Mesenchymal stem cell (in vitro differentiated cells and primary cell): ENCODE measurements around the gene USP7.

Experiments used
- DNase-seq: peaks from one replicate; pipeline ENCODE4 v3.0.0-alpha.2; 2013
- H2AFZ ChIP-seq: one replicate; pipeline ENCODE4 v1.6.1; 2013; ENCODE audit warnings: low read depth, mild to moderate bottlenecking, control low read depth, inconsistent platforms, low read length, moderate library complexity
- H2AK5ac ChIP-seq: 2 replicates; pipeline ENCODE4 v1.6.1; 2013; ENCODE audit warnings: low read length, moderate library complexity, mild to moderate bottlenecking, inconsistent platforms; ENCODE audit not compliant: severe bottlenecking
- H2BK120ac ChIP-seq: one replicate; pipeline ENCODE4 v1.6.1; 2013; ENCODE audit warnings: low read depth, mild to moderate bottlenecking, inconsistent platforms, low read length, moderate library complexity
- H2BK12ac ChIP-seq, 2 experiments: one replicate each; pipeline ENCODE4 v1.6.1; 2013; ENCODE audit warnings: inconsistent platforms in 2 of 2, low read length in 2 of 2, mild to moderate bottlenecking in 2 of 2, moderate library complexity in 2 of 2, control low read depth in 1 of 2
- H2BK15ac ChIP-seq: one replicate; pipeline ENCODE4 v1.6.1; 2013; ENCODE audit warnings: mild to moderate bottlenecking, low read depth, inconsistent platforms; ENCODE audit not compliant: poor library complexity, severe bottlenecking
- H2BK5ac ChIP-seq: 2 replicates; pipeline ENCODE4 v1.6.1; 2013; ENCODE audit warnings: low read depth, mild to moderate bottlenecking, low read length, control low read depth, inconsistent platforms; ENCODE audit not compliant: poor library complexity, severe bottlenecking
- H3K14ac ChIP-seq, 2 experiments: one replicate each; pipeline ENCODE4 v1.6.1; 2013; ENCODE audit warnings: inconsistent platforms in 2 of 2, low read length in 2 of 2, control low read depth in 1 of 2, mild to moderate bottlenecking in 1 of 2, moderate library complexity in 1 of 2
- H3K18ac ChIP-seq, 2 experiments: one replicate each; pipeline ENCODE4 v1.6.1; 2013; ENCODE audit warnings: inconsistent platforms in 2 of 2, low read length in 2 of 2, control low read depth in 1 of 2, low read depth in 1 of 2, mild to moderate bottlenecking in 1 of 2
- H3K23ac ChIP-seq, 2 experiments: one replicate each; pipeline ENCODE4 v1.6.1; 2013; ENCODE audit warnings: inconsistent platforms in 2 of 2, low read length in 2 of 2, mild to moderate bottlenecking in 2 of 2, moderate library complexity in 2 of 2, control low read depth in 1 of 2
- H3K27ac ChIP-seq: 2 replicates; pipeline ENCODE4 v1.5.1; 2013; ENCODE audit warnings: mild to moderate bottlenecking, moderate library complexity, low read length, control low read depth, inconsistent platforms; ENCODE audit not compliant: poor library complexity, severe bottlenecking
- H3K27me3 ChIP-seq, 2 experiments: 2 replicates each; pipeline versions ENCODE4 v1.6.1 to v1.7.0; 2013; ENCODE audit warnings: low read length in 2 of 2, mild to moderate bottlenecking in 2 of 2, moderate library complexity in 2 of 2, control low read depth in 1 of 2, inconsistent platforms in 1 of 2; ENCODE audit not compliant: control insufficient read depth in 1 of 2, insufficient read depth in 1 of 2
- H3K36me3 ChIP-seq, 2 experiments: 2 replicates each; pipeline versions ENCODE4 v1.6.1 to v1.7.0; 2013; ENCODE audit warnings: low read length in 2 of 2, control low read depth in 1 of 2, inconsistent platforms in 1 of 2, low read depth in 1 of 2, mild to moderate bottlenecking in 1 of 2; ENCODE audit not compliant: insufficient read depth in 2 of 2, control insufficient read depth in 1 of 2
- H3K4ac ChIP-seq, 2 experiments: one replicate each; pipeline ENCODE4 v1.6.1; 2013; ENCODE audit warnings: inconsistent platforms in 2 of 2, low read length in 2 of 2, mild to moderate bottlenecking in 2 of 2, moderate library complexity in 2 of 2, control low read depth in 1 of 2, low read depth in 1 of 2
- H3K4me1 ChIP-seq: 2 replicates; pipeline ENCODE4 v1.6.1; 2013; ENCODE audit warnings: low read depth, low read length, control low read depth; ENCODE audit not compliant: control insufficient read depth, insufficient read depth
- H3K4me2 ChIP-seq: 2 replicates; pipeline ENCODE4 v1.6.1; 2013; ENCODE audit warnings: low read length, mild to moderate bottlenecking, inconsistent platforms; ENCODE audit not compliant: poor library complexity, severe bottlenecking
- H3K4me3 ChIP-seq, 2 experiments: 2 replicates each; pipeline versions ENCODE4 v1.5.1 to v1.7.0; 2013; ENCODE audit warnings: low read length in 2 of 2, mild to moderate bottlenecking in 2 of 2, control low read depth in 1 of 2, low read depth in 1 of 2; ENCODE audit not compliant: insufficient read depth in 1 of 2
- H3K79me1 ChIP-seq: replicated peaks from 2 replicates; pipeline ENCODE4 v1.6.1; 2013; ENCODE audit warnings: mild to moderate bottlenecking, control low read depth, low read length, inconsistent platforms; ENCODE audit not compliant: poor library complexity, severe bottlenecking
- H3K9ac ChIP-seq: 2 replicates; pipeline ENCODE4 v1.7.0; 2013; ENCODE audit warnings: mild to moderate bottlenecking, low read length, moderate library complexity
- H3K9me3 ChIP-seq: 2 replicates; pipeline ENCODE4 v1.7.0; 2013; ENCODE audit warnings: mild to moderate bottlenecking, low read length; ENCODE audit not compliant: control insufficient read depth
- H4K8ac ChIP-seq: one replicate; pipeline ENCODE4 v1.6.1; 2013; ENCODE audit warnings: inconsistent platforms, mild to moderate bottlenecking, low read length, moderate library complexity
- H4K91ac ChIP-seq: one replicate; pipeline ENCODE4 v1.6.1; 2013; ENCODE audit warnings: mild to moderate bottlenecking, low read length, inconsistent platforms
- WGBS: methylation state at CpG from one replicate; pipeline ENCODE4 v1.1.7; 2013; ENCODE audit warnings: mixed read lengths; 5-methylcytosine and 5-hydroxymethylcytosine counted together

The USP7 gene

GRCh38 chr16:8949536-8950418 lies 13.9 kb downstream of the USP7 start:
- no peaks in the 10 kb centered on the region for H3K9me3 ChIP-seq
- no peak overlapping the region for H3K4me2 ChIP-seq
- H3K23ac ChIP-seq: no peak overlapping the region
- H3K27me3 ChIP-seq: no peaks in the 10 kb centered on the region
- no peak overlapping the region for H4K91ac ChIP-seq
- no peak overlapping the region for H4K8ac ChIP-seq
- no peak overlapping the region for H2AFZ ChIP-seq
- peak overlapping the region; percentile 69 for H2AK5ac ChIP-seq
- WGBS: 84% methylated on average over 5 of the region's 6 CpGs
- peaks cover 35% of the 10 kb centered on the region for H3K4me1 ChIP-seq
- H2BK15ac ChIP-seq: no peak overlapping the region
- H3K79me1 ChIP-seq: no peaks in the 10 kb centered on the region
- no peaks in the 10 kb centered on the region for H3K36me3 ChIP-seq
- no peak overlapping the region for H3K4me3 ChIP-seq
- no peak overlapping the region for H3K27ac ChIP-seq
- no peak overlapping the region for H3K18ac ChIP-seq
- no peak overlapping the region for H2BK12ac ChIP-seq
- H3K4ac ChIP-seq: no peak overlapping the region
- H2BK5ac ChIP-seq: no peak overlapping the region
- H3K9ac ChIP-seq: no peak overlapping the region
- DNase-seq: no peak
- H2BK120ac ChIP-seq: no peak overlapping the region
- no peak overlapping the region for H3K14ac ChIP-seq

- no peaks in the 10 kb centered on the region for H3K9me3 ChIP-seq
- H3K23ac ChIP-seq: no peak overlapping the region
- no peak overlapping the region for H2BK120ac ChIP-seq
- H2BK15ac ChIP-seq: no peak overlapping the region
- no peak overlapping the region for H2BK5ac ChIP-seq
- no peaks in the 10 kb centered on the region for H3K36me3 ChIP-seq
- H2BK12ac ChIP-seq: no peak overlapping the region
- no peak overlapping the region for H3K4ac ChIP-seq
- no peak overlapping the region for H2AK5ac ChIP-seq
- H3K9ac ChIP-seq: no peak overlapping the region
- no peak overlapping the region for H3K14ac ChIP-seq
- no peak overlapping the region for H3K4me2 ChIP-seq
- no peak for DNase-seq
- no peak overlapping the region for H4K91ac ChIP-seq
- WGBS: 96% methylated on average over 5 of the region's 5 CpGs
- H3K79me1 ChIP-seq: no peaks in the 10 kb centered on the region
- no peak overlapping the region for H3K4me3 ChIP-seq
- H3K27me3 ChIP-seq: no peaks in the 10 kb centered on the region
- no peak overlapping the region for H3K18ac ChIP-seq
- no peak overlapping the region for H4K8ac ChIP-seq
- H3K27ac ChIP-seq: no peak overlapping the region
- H2AFZ ChIP-seq: no peak overlapping the region
- peaks cover 38% of the 10 kb centered on the region for H3K4me1 ChIP-seq
Observed at GRCh38 chr16:8948831-8949230, 14.9 kb downstream of the USP7 start.

GRCh38 chr16:8948069-8948593 lies 15.6 kb downstream of the USP7 start:
- no peaks in the 10 kb centered on the region for H3K79me1 ChIP-seq
- no peaks in the 10 kb centered on the region for H3K9me3 ChIP-seq
- H2BK15ac ChIP-seq: no peak overlapping the region
- no peaks in the 10 kb centered on the region for H3K27me3 ChIP-seq
- no peaks in the 10 kb centered on the region for H3K36me3 ChIP-seq
- H3K4me2 ChIP-seq: no peak overlapping the region
- DNase-seq: no peak
- H3K18ac ChIP-seq: no peak overlapping the region
- H2BK12ac ChIP-seq: no peak overlapping the region
- no peak overlapping the region for H3K9ac ChIP-seq
- no peak overlapping the region for H2AK5ac ChIP-seq
- WGBS: 93% methylated on average over 6 of the region's 6 CpGs
- H3K4ac ChIP-seq: no peak overlapping the region
- no peak overlapping the region for H3K14ac ChIP-seq
- no peak overlapping the region for H2BK5ac ChIP-seq
- H2BK120ac ChIP-seq: no peak overlapping the region
- no peak overlapping the region for H4K8ac ChIP-seq
- peaks cover 38% of the 10 kb centered on the region for H3K4me1 ChIP-seq
- no peak overlapping the region for H3K4me3 ChIP-seq
- no peak overlapping the region for H4K91ac ChIP-seq
- no peak overlapping the region for H3K27ac ChIP-seq
- H3K23ac ChIP-seq: no peak overlapping the region
- H2AFZ ChIP-seq: no peak overlapping the region

GRCh38 chr16:8946544-8946943 lies 17.2 kb downstream of the USP7 start:
- Histone ChIP-seq H3K18ac (no peak overlapping the region), H2BK12ac (no peak overlapping the region), H2BK15ac (no peak overlapping the region), H3K4ac (no peak overlapping the region), H2AK5ac (no peak overlapping the region), H3K4me2 (no peak overlapping the region), H2BK120ac (no peak overlapping the region), H2AFZ (no peak overlapping the region), H3K14ac (no peak overlapping the region), H3K79me1 (no peaks in the 10 kb centered on the region), H3K23ac (no peak overlapping the region), H3K27ac (no peak overlapping the region), H4K91ac (no peak overlapping the region), H3K9ac (no peak overlapping the region), H4K8ac (no peak overlapping the region), H3K4me3 (no peak overlapping the region), H3K27me3 (no peaks in the 10 kb centered on the region), H3K9me3 (no peaks in the 10 kb centered on the region), H3K36me3 (no peaks in the 10 kb centered on the region), H2BK5ac (no peak overlapping the region), H3K4me1 (peaks cover 31% of the 10 kb centered on the region)
- DNase-seq: no peak
- WGBS: 94% methylated on average over 4 of the region's 6 CpGs
